Embryonic facial prominence (tissue), 1 donor: ENCODE results near the gene SLC25A4.
"Not testable (repeated sequence)": the region's sequence is repeated elsewhere in the genome, so short reads cannot be mapped to it uniquely, and the experiment has no call there.

Source experiments
- DNase-seq: peaks from one replicate; pipeline ENCODE4 v3.0.0-alpha.2; 2016; ENCODE audit errors: extremely low spot score

The SLC25A4 gene

DNA sequence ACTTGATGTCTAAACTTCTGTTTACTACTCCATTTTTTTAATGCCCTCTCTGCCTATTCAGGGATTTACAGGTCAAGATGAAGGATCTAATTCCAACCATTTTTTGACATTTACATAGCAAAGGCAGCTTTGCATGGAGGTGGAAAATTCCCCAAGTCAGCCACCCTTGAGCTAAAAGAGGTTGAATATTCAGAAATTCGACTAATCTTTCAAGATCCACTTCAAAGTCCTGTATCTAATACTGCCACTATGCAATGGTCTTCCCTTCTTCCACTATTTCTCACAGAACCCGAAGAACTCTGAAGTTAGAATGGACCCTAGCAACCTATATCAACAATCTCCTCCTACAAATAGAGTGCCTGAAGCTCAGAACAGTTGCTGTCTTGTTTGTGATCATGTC, 39.2 kb downstream of the SLC25A4 start:
- no peak for DNase-seq

DNA sequence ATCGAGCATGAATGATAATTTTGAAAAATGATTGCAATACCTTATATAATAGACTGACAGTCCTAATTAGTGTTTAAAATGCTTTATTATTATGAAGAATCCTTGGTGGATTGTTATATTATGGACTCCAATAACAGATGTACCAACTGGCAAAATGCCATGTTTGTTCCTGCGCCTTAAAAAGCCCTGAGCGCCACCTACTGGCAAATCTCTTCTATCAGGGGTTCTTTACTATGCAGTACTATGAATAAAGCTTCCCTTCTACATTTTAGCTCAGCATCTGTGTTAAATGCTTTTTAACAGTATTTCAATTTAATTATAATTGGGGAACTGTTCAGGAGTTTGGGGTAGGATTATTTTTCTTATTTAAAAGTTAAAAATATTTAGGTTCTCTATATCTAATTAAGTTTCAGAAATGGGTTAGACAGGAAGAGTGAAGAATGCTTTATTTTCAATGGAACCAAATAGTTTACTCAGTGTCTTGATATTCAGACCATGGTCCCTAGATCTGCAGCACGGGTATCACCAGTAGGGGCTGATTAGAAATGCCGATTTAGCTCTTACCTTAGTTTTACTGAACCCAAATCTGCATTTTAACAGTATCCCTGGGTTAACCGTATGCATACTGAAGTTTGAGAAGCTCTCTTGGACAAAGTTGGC, 40.7 kb downstream of the SLC25A4 start:
- peak; percentile 81 for DNase-seq

DNA sequence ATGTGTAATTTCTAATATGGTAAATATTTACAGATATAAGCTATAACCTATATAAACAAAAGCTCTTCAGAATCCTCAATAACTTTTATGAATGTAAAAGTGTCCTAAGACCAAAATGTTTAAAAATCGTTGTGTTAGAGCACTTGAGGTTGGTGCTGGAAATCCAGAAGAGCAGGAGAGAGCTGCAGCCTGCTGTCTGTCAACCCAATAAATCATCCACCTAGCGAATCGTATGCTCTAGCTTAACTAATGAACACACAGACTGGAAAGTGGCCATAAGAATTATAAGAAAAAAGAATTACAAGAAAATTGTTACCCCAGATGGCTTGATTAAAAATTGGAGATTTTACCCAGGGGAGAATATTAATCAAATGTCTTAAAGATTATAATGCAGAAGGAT, 43.7 kb downstream of the SLC25A4 start:
- no peak for DNase-seq

DNA sequence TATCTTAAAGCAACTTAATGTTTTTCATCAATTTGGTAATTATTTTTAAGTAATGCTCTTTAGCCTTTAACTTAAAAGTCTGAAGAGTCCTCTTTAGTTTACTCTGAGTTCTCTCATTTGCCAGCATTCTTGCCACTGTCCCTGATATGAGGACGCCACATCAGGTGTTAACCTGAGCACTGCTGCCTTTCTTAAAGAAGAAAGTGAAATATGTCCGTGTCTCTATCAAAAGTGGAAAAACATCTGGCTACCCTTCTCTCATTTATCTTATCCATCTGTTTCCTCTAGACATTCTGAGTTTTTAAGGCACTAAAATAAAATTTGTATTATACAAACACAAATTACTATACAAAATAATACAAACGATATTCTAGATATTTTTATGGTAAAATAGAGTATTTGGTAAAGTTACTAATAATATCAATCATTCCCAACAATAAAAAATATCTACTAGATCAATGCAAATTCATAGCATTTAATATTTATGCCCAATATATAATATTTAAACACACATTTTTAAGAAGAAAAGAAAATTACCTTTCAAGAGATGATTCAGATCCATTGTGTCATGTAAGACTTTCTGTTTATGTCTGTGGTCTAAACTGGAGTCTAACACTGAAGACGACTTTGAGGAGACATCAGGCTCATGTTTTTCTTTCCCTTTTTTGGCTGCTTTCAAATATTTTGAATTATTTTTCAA, 46.7 kb downstream of the SLC25A4 start:
- no peak for DNase-seq

DNA sequence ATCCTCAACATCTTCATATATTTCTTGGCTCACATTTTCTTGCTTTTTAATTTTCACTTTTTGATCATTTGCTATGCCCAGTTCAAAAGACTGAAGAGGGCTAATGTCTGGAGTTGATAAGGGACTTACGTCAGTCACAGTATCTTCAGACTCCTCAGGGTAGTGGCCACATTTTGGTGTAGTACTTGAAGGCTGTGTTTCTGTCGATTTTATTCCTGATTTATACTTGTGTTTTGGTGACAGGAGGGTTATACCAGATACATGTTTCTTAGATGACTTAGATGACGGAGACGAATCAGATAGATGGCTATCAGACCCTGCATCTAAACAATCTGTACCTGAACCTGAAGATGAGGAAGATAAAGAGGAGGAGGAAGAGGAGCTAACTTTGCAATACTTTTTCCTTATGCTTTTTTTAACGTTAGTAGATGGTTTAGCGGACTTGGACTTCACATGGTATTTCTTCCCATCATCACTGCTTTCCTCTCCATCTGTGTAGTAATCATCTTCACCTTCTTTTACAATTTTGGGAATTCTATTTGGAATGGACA, 47.3 kb downstream of the SLC25A4 start:
- DNase-seq = no peak

DNA sequence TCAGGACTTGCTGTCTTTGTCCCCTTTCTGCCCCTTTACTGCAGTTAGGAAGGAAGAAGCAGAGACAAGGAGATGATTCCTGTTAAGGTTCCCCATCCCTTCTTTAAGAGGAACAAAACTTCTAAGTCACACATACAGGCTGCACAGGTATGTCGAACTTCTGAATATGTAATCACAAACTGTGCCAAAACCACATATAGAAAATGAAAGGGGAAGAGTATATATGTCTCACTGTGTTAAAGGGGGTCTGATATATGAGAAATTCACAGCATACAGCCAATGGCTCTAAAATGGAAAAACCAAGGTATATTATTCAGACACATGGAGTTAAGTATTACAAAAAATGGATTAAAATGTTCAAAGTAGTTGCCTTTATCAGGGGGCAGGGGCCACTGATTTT, 49.0 kb downstream of the SLC25A4 start:
- no peak for DNase-seq

DNA sequence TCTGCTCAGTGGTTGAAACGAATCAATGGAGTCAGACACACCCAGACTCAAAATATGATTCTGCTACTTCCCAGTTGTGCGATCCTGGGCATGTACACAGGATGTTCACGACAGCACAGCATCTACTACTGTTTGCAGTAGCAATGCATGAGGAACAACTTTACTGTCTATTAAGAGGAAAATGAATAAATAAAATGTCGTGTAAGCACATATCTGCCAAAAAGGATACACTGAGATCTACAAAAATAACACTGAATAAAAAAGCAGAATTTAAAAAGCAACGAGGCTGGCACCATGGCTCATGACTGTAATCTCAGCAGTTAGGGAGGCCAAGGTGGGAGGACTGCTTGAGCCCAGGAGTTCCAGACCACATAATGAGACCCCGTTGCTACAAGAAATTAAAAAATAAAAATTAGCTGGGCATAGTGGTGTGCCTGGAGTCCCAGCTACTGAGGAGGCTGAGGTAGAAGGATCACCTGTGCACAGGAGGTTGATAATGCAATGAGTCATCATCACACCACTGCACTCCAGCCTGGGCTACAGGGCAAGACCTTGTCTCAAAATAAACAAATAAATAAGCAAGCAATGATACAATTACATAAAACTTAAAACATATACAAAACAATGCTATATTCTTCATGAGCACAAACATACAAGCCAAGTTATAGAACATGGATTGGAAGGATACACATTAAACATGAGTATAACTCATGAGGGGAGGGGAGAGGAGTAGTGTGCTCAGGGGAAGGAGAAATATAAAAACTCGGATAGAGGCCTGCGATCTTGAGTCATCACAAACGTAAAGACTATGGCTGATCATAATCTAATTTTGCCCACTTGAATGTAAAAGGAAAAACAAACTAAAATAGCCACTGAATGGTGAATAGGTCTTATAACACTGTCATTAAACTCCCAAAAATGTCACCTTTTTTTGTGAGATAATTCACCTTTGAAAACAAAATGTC, 52.1 kb downstream of the SLC25A4 start:
- DNase-seq = no peak

DNA sequence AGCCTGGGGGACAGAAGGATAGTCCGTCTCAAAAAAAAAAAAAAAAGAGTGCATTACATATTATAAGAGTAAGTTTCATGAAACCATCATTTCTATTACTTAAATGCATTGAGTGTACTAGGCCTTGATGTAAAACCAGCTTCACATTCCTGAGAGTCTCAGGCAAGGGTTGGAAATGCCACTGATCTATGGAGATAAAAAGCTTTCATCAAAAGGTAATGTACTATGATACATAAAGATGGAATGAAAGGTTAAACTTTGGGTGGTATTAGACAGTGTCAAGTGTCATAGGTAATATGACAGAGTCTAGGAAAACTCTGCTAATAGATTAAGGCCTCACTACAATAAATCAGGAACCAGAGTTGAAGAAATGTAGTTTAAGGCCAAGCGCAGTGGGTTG, 53.4 kb downstream of the SLC25A4 start:
- DNase-seq = no peak

DNA sequence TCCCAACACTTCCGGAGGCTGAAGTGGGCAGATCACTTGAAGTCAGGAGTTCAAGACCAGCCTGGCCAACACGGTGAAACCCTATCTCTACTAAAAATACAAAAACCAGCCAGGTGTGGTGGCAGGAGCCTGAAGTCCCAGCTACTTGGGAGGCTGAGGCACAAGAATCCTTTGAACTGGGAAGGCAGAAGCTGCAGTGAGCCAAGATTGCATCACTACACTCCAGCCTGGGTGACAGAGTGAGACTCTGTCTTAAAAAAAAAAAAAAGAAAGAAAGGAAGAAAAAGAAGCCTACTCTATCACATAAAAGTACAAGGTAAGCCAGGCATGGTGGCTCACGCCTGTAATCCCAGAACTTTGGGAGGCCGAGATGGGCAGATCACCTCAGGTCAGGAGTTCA, 55.1 kb downstream of the SLC25A4 start:
- not testable (repeated sequence) for DNase-seq
